ENCODE results near the gene HIGD2A.

The HIGD2A gene

GRCh38 chr5:176379881-176380280, 8.7 kb upstream of the HIGD2A start:
- H3K36me3 ChIP-seq (ENCODE audit: control insufficient read depth, insufficient read depth, low read length), result peaks cover 19% of the 10 kb centered on the region
- no peak overlapping the region for H3K27ac ChIP-seq (ENCODE audit: low read depth, low read length)
- no peak overlapping the region for H3K4me3 ChIP-seq (ENCODE audit: low read length)
- no peak overlapping the region for H3K9ac ChIP-seq (ENCODE audit: low read length)
- no peaks in the 10 kb centered on the region for H3K27me3 ChIP-seq (ENCODE audit: control insufficient read depth, insufficient read depth, low read length)
- peaks cover 4% of the 10 kb centered on the region for H3K4me1 ChIP-seq (ENCODE audit: control insufficient read depth, insufficient read depth, low read length)

GRCh38 chr5:176381423-176381822, 7.1 kb upstream of the HIGD2A start:
- Histone ChIP-seq H3K9ac (ENCODE audit: low read length) (no peak overlapping the region), H3K4me3 (ENCODE audit: low read length) (no peak overlapping the region), H3K4me1 (ENCODE audit: control insufficient read depth, insufficient read depth, low read length) (peaks cover 4% of the 10 kb centered on the region), H3K36me3 (ENCODE audit: control insufficient read depth, insufficient read depth, low read length) (peaks cover 22% of the 10 kb centered on the region), H3K27me3 (ENCODE audit: control insufficient read depth, insufficient read depth, low read length) (no peaks in the 10 kb centered on the region), H3K27ac (ENCODE audit: low read depth, low read length) (peak overlapping the region; percentile 74)

GRCh38 chr5:176381979-176382378, 6.6 kb upstream of the HIGD2A start:
- no peak overlapping the region for H3K4me3 ChIP-seq (ENCODE audit: low read length)
- no peaks in the 10 kb centered on the region for H3K27me3 ChIP-seq (ENCODE audit: control insufficient read depth, insufficient read depth, low read length)
- peaks cover 4% of the 10 kb centered on the region for H3K4me1 ChIP-seq (ENCODE audit: control insufficient read depth, insufficient read depth, low read length)
- peaks cover 22% of the 10 kb centered on the region for H3K36me3 ChIP-seq (ENCODE audit: control insufficient read depth, insufficient read depth, low read length)
- no peak overlapping the region for H3K9ac ChIP-seq (ENCODE audit: low read length)
- H3K27ac ChIP-seq (ENCODE audit: low read depth, low read length), result peak overlapping the region; percentile 74

- H3K9ac ChIP-seq (ENCODE audit: low read length), result no peak overlapping the region
- H3K27ac ChIP-seq (ENCODE audit: low read depth, low read length), result peak overlapping the region; percentile 74
- H3K27me3 ChIP-seq (ENCODE audit: control insufficient read depth, insufficient read depth, low read length), result no peaks in the 10 kb centered on the region
- H3K36me3 ChIP-seq (ENCODE audit: control insufficient read depth, insufficient read depth, low read length), result peaks cover 22% of the 10 kb centered on the region
- H3K4me1 ChIP-seq (ENCODE audit: control insufficient read depth, insufficient read depth, low read length), result peaks cover 4% of the 10 kb centered on the region
- H3K4me3 ChIP-seq (ENCODE audit: low read length), result no peak overlapping the region
These were observed 5.8 kb upstream of the HIGD2A start for GRCh38 chr5:176382721-176383120.

GRCh38 chr5:176383248-176383905, 5.2 kb upstream of the HIGD2A start:
- Histone ChIP-seq H3K36me3 (ENCODE audit: control insufficient read depth, insufficient read depth, low read length) (peaks cover 22% of the 10 kb centered on the region), H3K27me3 (ENCODE audit: control insufficient read depth, insufficient read depth, low read length) (no peaks in the 10 kb centered on the region), H3K9ac (ENCODE audit: low read length) (no peak overlapping the region), H3K4me1 (ENCODE audit: control insufficient read depth, insufficient read depth, low read length) (peaks cover 4% of the 10 kb centered on the region), H3K27ac (ENCODE audit: low read depth, low read length) (no peak overlapping the region), H3K4me3 (ENCODE audit: low read length) (no peak overlapping the region)

- Histone ChIP-seq H3K4me1 (ENCODE audit: control insufficient read depth, insufficient read depth, low read length) (peaks cover 4% of the 10 kb centered on the region), H3K27me3 (ENCODE audit: control insufficient read depth, insufficient read depth, low read length) (no peaks in the 10 kb centered on the region), H3K36me3 (ENCODE audit: control insufficient read depth, insufficient read depth, low read length) (peaks cover 22% of the 10 kb centered on the region), H3K27ac (ENCODE audit: low read depth, low read length) (no peak overlapping the region), H3K9ac (ENCODE audit: low read length) (no peak overlapping the region), H3K4me3 (ENCODE audit: low read length) (no peak overlapping the region)
These were observed 4.6 kb upstream of the HIGD2A start for GRCh38 chr5:176383961-176384360.

- Histone ChIP-seq H3K4me1 (ENCODE audit: control insufficient read depth, insufficient read depth, low read length) (peaks cover 5% of the 10 kb centered on the region), H3K27me3 (ENCODE audit: control insufficient read depth, insufficient read depth, low read length) (no peaks in the 10 kb centered on the region), H3K9ac (ENCODE audit: low read length) (no peak overlapping the region)
These were observed 4.1 kb upstream of the HIGD2A start for GRCh38 chr5:176384366-176384930.

GRCh38 chr5:176384991-176385390, 3.6 kb upstream of the HIGD2A start:
- H3K4me1 ChIP-seq (ENCODE audit: control insufficient read depth, insufficient read depth, low read length), result peaks cover 9% of the 10 kb centered on the region
- no peak overlapping the region for H3K27ac ChIP-seq (ENCODE audit: low read depth, low read length)
- no peak overlapping the region for H3K9ac ChIP-seq (ENCODE audit: low read length)
- H3K36me3 ChIP-seq (ENCODE audit: control insufficient read depth, insufficient read depth, low read length), result peaks cover 22% of the 10 kb centered on the region
- H3K4me3 ChIP-seq (ENCODE audit: low read length), result no peak overlapping the region
- no peaks in the 10 kb centered on the region for H3K27me3 ChIP-seq (ENCODE audit: control insufficient read depth, insufficient read depth, low read length)

More at GRCh38 chr5:176384366-176384930, 4.1 kb upstream of the HIGD2A start:
- H3K27ac ChIP-seq (ENCODE audit: low read depth, low read length), result no peak overlapping the region
- H3K4me3 ChIP-seq (ENCODE audit: low read length), result no peak overlapping the region
- peaks cover 22% of the 10 kb centered on the region for H3K36me3 ChIP-seq (ENCODE audit: control insufficient read depth, insufficient read depth, low read length)

- Histone ChIP-seq H3K36me3 (ENCODE audit: control insufficient read depth, insufficient read depth, low read length) (peaks cover 23% of the 10 kb centered on the region), H3K4me1 (ENCODE audit: control insufficient read depth, insufficient read depth, low read length) (peaks cover 9% of the 10 kb centered on the region), H3K27me3 (ENCODE audit: control insufficient read depth, insufficient read depth, low read length) (no peaks in the 10 kb centered on the region), H3K9ac (ENCODE audit: low read length) (no peak overlapping the region), H3K4me3 (ENCODE audit: low read length) (no peak overlapping the region), H3K27ac (ENCODE audit: low read depth, low read length) (no peak overlapping the region)
These were observed 2.1 kb upstream of the HIGD2A start for GRCh38 chr5:176386491-176386890.

- no peaks in the 10 kb centered on the region for H3K27me3 ChIP-seq (ENCODE audit: control insufficient read depth, insufficient read depth, low read length)
- H3K36me3 ChIP-seq (ENCODE audit: control insufficient read depth, insufficient read depth, low read length), result peaks cover 24% of the 10 kb centered on the region
- peaks cover 5% of the 10 kb centered on the region for H3K4me1 ChIP-seq (ENCODE audit: control insufficient read depth, insufficient read depth, low read length)
- peak overlapping the region; percentile 86 for H3K4me3 ChIP-seq (ENCODE audit: low read length)
- no peak overlapping the region for H3K27ac ChIP-seq (ENCODE audit: low read depth, low read length)
- peak overlapping the region; percentile 7 for H3K9ac ChIP-seq (ENCODE audit: low read length)
These were observed 1.1 kb upstream of the HIGD2A start for GRCh38 chr5:176387384-176387925.

GRCh38 chr5:176388003-176388443, 528 bp upstream of the HIGD2A start:
- Histone ChIP-seq H3K4me1 (ENCODE audit: control insufficient read depth, insufficient read depth, low read length) (peaks cover 5% of the 10 kb centered on the region), H3K27ac (ENCODE audit: low read depth, low read length) (peak overlapping the region; percentile 99), H3K27me3 (ENCODE audit: control insufficient read depth, insufficient read depth, low read length) (no peaks in the 10 kb centered on the region), H3K9ac (ENCODE audit: low read length) (peak overlapping the region; percentile 63), H3K4me3 (ENCODE audit: low read length) (peak overlapping the region; percentile 86), H3K36me3 (ENCODE audit: control insufficient read depth, insufficient read depth, low read length) (peaks cover 24% of the 10 kb centered on the region)

- H3K9ac ChIP-seq (ENCODE audit: low read length), result peak overlapping the region; percentile 64
- peaks cover 24% of the 10 kb centered on the region for H3K36me3 ChIP-seq (ENCODE audit: control insufficient read depth, insufficient read depth, low read length)
- peak overlapping the region; percentile 86 for H3K4me3 ChIP-seq (ENCODE audit: low read length)
- H3K27me3 ChIP-seq (ENCODE audit: control insufficient read depth, insufficient read depth, low read length), result no peaks in the 10 kb centered on the region
- peak overlapping the region; percentile 99 for H3K27ac ChIP-seq (ENCODE audit: low read depth, low read length)
- H3K4me1 ChIP-seq (ENCODE audit: control insufficient read depth, insufficient read depth, low read length), result peaks cover 5% of the 10 kb centered on the region
These were observed 878 bp downstream of the HIGD2A start for GRCh38 chr5:176389135-176390123.

Measured in rectal smooth muscle tissue (tissue), 1 donor.